Glomerular visceral epithelial cell (primary cell): Measurements from ENCODE around the gene EVI5L.

Experiments used
- DNase-seq: peaks from one replicate; pipeline ENCODE4 v3.0.0-alpha.2; 2016; ENCODE audit errors: extremely low spot score

The EVI5L gene

GRCh38 chr19:7912697-7913564 lies 82.9 kb downstream of the EVI5L start:
- DNase-seq, result no peak

GRCh38 chr19:7913652-7914051 lies 83.6 kb downstream of the EVI5L start:
- no peak for DNase-seq

GRCh38 chr19:7914099-7914498 lies 84.1 kb downstream of the EVI5L start:
- DNase-seq, result no peak
